ENCODE measurements around the gene ITPK1. TPM values are rescaled to one million over a fixed set of nuclear protein-coding genes. Genes with fewer than 3 reads are reported as not detected.
A peak's percentile ranks its signal among the peaks of the same experiment; 100 is the strongest.

The ITPK1 gene
- total and polyA plus RNA-seq, 10 of the 15 experiments (the other 5 are each of a cell fraction or from before 2014, with no cell fraction given), result 1.3 to 73.2 (median 27.0) TPM

- WGBS (ENCODE audit: insufficient coverage, insufficient replicate concordance, low lambda C conversion rate, missing lambda C conversion rate), result 57% methylated on average over 4 of the region's 4 CpGs
- Histone ChIP-seq H3K9me3 (replicated peaks; ENCODE audit: control insufficient read depth, insufficient read depth, low read length) (peaks cover 46% of the 10 kb centered on the region), H3K27me3 (replicated peaks in 1 of 2; ENCODE audit: control insufficient read depth in 2 of 2, insufficient read depth in 2 of 2, low read length in 1 of 2) (no peaks in the 10 kb centered on the region), H3K36me3 (ENCODE audit: control insufficient read depth in 2 of 2, insufficient read depth in 2 of 2, low read length in 1 of 2) (peaks cover 2 to 27% of the 10 kb centered on the region in 2 experiments), H3K27ac (ENCODE audit: control insufficient read depth, insufficient read depth) (no peak overlapping the region), H3K4me3 (no peak overlapping the region), H3K9ac (ENCODE audit: control insufficient read depth, insufficient read depth, low read length) (no peak overlapping the region), H3K79me2 (ENCODE audit: control insufficient read depth, insufficient read depth, low read length) (no peaks in the 10 kb centered on the region), H3K4me1 (ENCODE audit: control insufficient read depth, insufficient read depth, low read length) (no peaks in the 10 kb centered on the region), H2AFZ (ENCODE audit: control insufficient read depth, low read depth, low read length) (no peak overlapping the region), H3K4me2 (ENCODE audit: control insufficient read depth, insufficient read depth) (no peak overlapping the region), H4K20me1 (ENCODE audit: control insufficient read depth, insufficient read depth) (no peaks in the 10 kb centered on the region)
- ATAC-seq (no peak), DNase-seq (ENCODE audit: low read depth, low spot score) (no peak), FAIRE-seq (no peak)
- no TSS peak for BruUV-seq (replicated peaks)
- ChIA-PET SMC1A (ENCODE audit: uncharacterized antibody, unreplicated experiment) (no interaction called here), CTCF (no interaction called here), POLR2A (no interaction called here), RAD21 (ENCODE audit: unreplicated experiment) (no interaction called here)
- in situ Hi-C loops (cut with MboI), result no loop called here
- intact Hi-C loops (cut with micrococcal nuclease; ENCODE audit: unreplicated experiment), result no loop called here
- TF ChIP-seq CBX5 (IDR thresholded peaks at IDR 0.05; ENCODE audit: low read depth), result peak; percentile 86; the same call in 1 of the 2 replicates
- TF ChIP-seq MEF2B (IDR thresholded peaks at IDR 0.05; ENCODE audit: partially characterized antibody, poor library complexity, severe bottlenecking), result no peak
- TF ChIP-seq MTA2 (IDR thresholded peaks at IDR 0.05; ENCODE audit: low read depth), result no peak
- no peak for TF ChIP-seq TARDBP (IDR thresholded peaks at IDR 0.05; ENCODE audit: borderline replicate concordance)
- TF ChIP-seq MLLT1 (IDR thresholded peaks at IDR 0.05), result no peak
Observed at GRCh38 chr14:92978229-92979021, 137.3 kb downstream of the ITPK1 start.

GRCh38 chr14:92976268-92976667, 139.5 kb downstream of the ITPK1 start:
- ATAC-seq (no peak), DNase-seq (ENCODE audit: low read depth, low spot score) (no peak), FAIRE-seq (no peak)
- POLR2A ChIA-PET, result no interaction called here
- Histone ChIP-seq H3K4me2 (ENCODE audit: control insufficient read depth, insufficient read depth) (no peak overlapping the region), H4K20me1 (ENCODE audit: control insufficient read depth, insufficient read depth) (no peaks in the 10 kb centered on the region), H3K27me3 (replicated peaks in 1 of 2; ENCODE audit: control insufficient read depth in 2 of 2, insufficient read depth in 2 of 2, low read length in 1 of 2) (no peaks in the 10 kb centered on the region), H3K9me3 (replicated peaks; ENCODE audit: control insufficient read depth, insufficient read depth, low read length) (peaks cover 44% of the 10 kb centered on the region), H3K4me1 (ENCODE audit: control insufficient read depth, insufficient read depth, low read length) (no peaks in the 10 kb centered on the region), H3K4me3 (no peak overlapping the region), H3K9ac (ENCODE audit: control insufficient read depth, insufficient read depth, low read length) (no peak overlapping the region), H3K79me2 (ENCODE audit: control insufficient read depth, insufficient read depth, low read length) (no peaks in the 10 kb centered on the region), H3K36me3 (ENCODE audit: control insufficient read depth in 2 of 2, insufficient read depth in 2 of 2, low read length in 1 of 2) (peaks cover 2 to 19% of the 10 kb centered on the region in 2 experiments; a peak in 3 of 4 replicates), H2AFZ (ENCODE audit: control insufficient read depth, low read depth, low read length) (no peak overlapping the region), H3K27ac (ENCODE audit: control insufficient read depth, insufficient read depth) (no peak overlapping the region)
- WGBS (ENCODE audit: insufficient coverage, insufficient replicate concordance, low lambda C conversion rate, missing lambda C conversion rate), result 92% methylated on average over 2 of the region's 2 CpGs
- BruUV-seq (replicated peaks), result no TSS peak
- RAD21 ChIA-PET (ENCODE audit: unreplicated experiment), result no interaction called here
- SMC1A ChIA-PET (ENCODE audit: uncharacterized antibody, unreplicated experiment), result no interaction called here
- in situ Hi-C loops (cut with MboI), result no loop called here
- CTCF ChIA-PET, result no interaction called here
- intact Hi-C loops (cut with micrococcal nuclease; ENCODE audit: unreplicated experiment), result no loop called here
- no peak for TF ChIP-seq KAT2A (conservative IDR thresholded peaks at IDR 0.05; ENCODE audit: control insufficient read depth, low read depth, low read length)
- TF ChIP-seq ESRRA (IDR thresholded peaks at IDR 0.05; ENCODE audit: low read length), result no peak
- no peak for TF ChIP-seq FOXK2 (IDR thresholded peaks at IDR 0.05)
- no peak for TF ChIP-seq RFX5 (IDR thresholded peaks at IDR 0.05; ENCODE audit: low read depth, low read length)
- no peak for TF ChIP-seq CHD2 (IDR thresholded peaks at IDR 0.05; ENCODE audit: borderline replicate concordance, low read depth, low read length)
- TF ChIP-seq HSF1 (IDR thresholded peaks at IDR 0.05; ENCODE audit: low read depth, low read length), result no peak
- TF ChIP-seq CEBPB (IDR thresholded peaks at IDR 0.05; ENCODE audit: borderline replicate concordance in 1 of 2, low read depth in 2 of 2, low read length in 2 of 2), result no peak

All from GM12878 (cell line).